ENCODE measurements around the gene CSRP1.
"Not testable (repeated sequence)": the region's sequence is repeated elsewhere in the genome, so short reads cannot be mapped to it uniquely, and the experiment has no call there.

The CSRP1 gene

DNA sequence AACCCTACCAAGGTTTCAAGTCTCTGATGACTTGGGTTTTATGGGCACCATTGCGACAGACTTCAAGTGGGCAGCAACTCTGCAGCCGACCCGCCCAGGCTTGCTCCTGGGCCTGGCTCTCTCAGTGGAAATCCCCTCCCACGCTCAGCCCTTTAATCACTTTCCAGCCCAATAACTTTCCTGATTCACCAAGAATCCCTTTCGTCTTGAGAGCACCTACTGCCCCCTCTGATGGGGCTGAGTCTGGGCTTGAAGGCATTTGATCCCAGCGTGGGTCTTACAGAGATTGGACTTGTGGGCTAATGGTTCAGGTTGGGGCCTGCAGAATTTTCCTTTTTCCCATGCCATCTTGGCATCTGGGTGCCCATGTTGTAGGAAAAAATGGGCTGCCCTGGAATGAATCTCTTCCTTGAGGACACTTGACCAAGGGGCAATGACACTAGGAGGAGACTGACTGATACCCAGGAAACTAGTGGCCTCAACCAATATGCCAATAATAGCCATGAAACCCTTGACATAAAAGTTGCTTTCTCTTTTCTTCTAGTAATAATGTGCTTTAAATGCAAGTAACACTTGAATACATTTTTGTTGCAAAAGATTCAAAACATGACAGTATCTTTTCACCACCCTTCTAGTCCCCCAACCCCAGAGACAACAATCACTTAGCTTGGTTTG is 30.1 kb downstream of the CSRP1 start:
- peaks cover 8% of the 10 kb centered on the region for H3K4me1 Mint-ChIP-seq
- H3K36me3 Mint-ChIP-seq, result no peaks in the 10 kb centered on the region
- H3K27ac Mint-ChIP-seq, result no peak overlapping the region
- H3K4me3 Mint-ChIP-seq, result no peak overlapping the region
- peaks cover 14% of the 10 kb centered on the region for H3K27me3 Mint-ChIP-seq
- DNase-seq (ENCODE audit: low spot score in 2 of 2), result no peak
- no peaks in the 10 kb centered on the region for H3K9me3 Mint-ChIP-seq
- ATAC-seq (ENCODE audit: low read depth), result no peak

GRCh38 chr1:201475915-201476669 is 30.8 kb downstream of the CSRP1 start:
- Mint-ChIP-seq H3K4me3 (no peak overlapping the region), H3K27me3 (peaks cover 21% of the 10 kb centered on the region), H3K36me3 (no peaks in the 10 kb centered on the region), H3K9me3 (no peaks in the 10 kb centered on the region), H3K4me1 (peaks cover 5% of the 10 kb centered on the region), H3K27ac (no peak overlapping the region)
- ATAC-seq (ENCODE audit: low read depth) (no peak), DNase-seq (ENCODE audit: low spot score in 2 of 2) (no peak)

GRCh38 chr1:201475130-201475529 is 31.8 kb downstream of the CSRP1 start:
- peaks cover 25% of the 10 kb centered on the region for H3K27me3 Mint-ChIP-seq
- H3K27ac Mint-ChIP-seq, result no peak overlapping the region
- ATAC-seq (ENCODE audit: low read depth) (no peak), DNase-seq (ENCODE audit: low spot score in 2 of 2) (no peak)
- H3K4me3 Mint-ChIP-seq, result no peak overlapping the region
- H3K9me3 Mint-ChIP-seq, result no peaks in the 10 kb centered on the region
- no peaks in the 10 kb centered on the region for H3K36me3 Mint-ChIP-seq
- peaks cover 1% of the 10 kb centered on the region for H3K4me1 Mint-ChIP-seq

DNA sequence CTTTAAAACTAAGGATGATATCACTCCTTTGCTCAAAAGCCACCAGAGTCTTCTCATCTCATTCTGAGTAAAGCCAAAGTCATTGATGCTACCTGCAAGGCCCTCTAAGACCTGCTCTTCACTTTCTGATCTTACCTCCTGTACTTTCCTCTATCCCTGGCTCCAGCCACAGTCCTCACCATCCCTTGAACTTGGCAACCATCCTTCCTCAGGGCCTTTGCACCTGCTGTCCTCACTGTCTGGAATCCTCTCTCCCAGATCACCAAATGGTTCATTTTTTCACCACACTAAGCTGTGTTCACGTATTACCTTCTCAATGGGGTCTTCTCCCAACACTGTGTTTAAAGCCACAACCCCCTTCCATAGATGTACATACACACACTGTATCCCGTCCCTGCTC is 33.6 kb downstream of the CSRP1 start:
- peaks cover 32% of the 10 kb centered on the region for H3K27me3 Mint-ChIP-seq

GRCh38 chr1:201472321-201472720 is 34.6 kb downstream of the CSRP1 start:
- not testable (repeated sequence) for H3K9me3 Mint-ChIP-seq; H3K4me1 Mint-ChIP-seq; DNase-seq (ENCODE audit: low spot score in 2 of 2); H3K27ac Mint-ChIP-seq; H3K36me3 Mint-ChIP-seq; ATAC-seq (ENCODE audit: low read depth); H3K4me3 Mint-ChIP-seq
- peaks cover 38% of the 10 kb centered on the region for H3K27me3 Mint-ChIP-seq

More for the DNA sequence above, 33.6 kb downstream of the CSRP1 start:
- no peak for DNase-seq (ENCODE audit: low spot score in 2 of 2)
- ATAC-seq (ENCODE audit: low read depth), result no peak
- no peaks in the 10 kb centered on the region for H3K9me3 Mint-ChIP-seq
- H3K27ac Mint-ChIP-seq, result no peak overlapping the region
- H3K4me3 Mint-ChIP-seq, result no peak overlapping the region
- H3K36me3 Mint-ChIP-seq, result no peaks in the 10 kb centered on the region
- no peaks in the 10 kb centered on the region for H3K4me1 Mint-ChIP-seq

GRCh38 chr1:201471772-201472171 is 35.2 kb downstream of the CSRP1 start:
- Mint-ChIP-seq H3K4me3 (no peak overlapping the region), H3K27me3 (peaks cover 36% of the 10 kb centered on the region), H3K9me3 (no peaks in the 10 kb centered on the region), H3K4me1 (no peaks in the 10 kb centered on the region), H3K36me3 (no peaks in the 10 kb centered on the region), H3K27ac (no peak overlapping the region)
- DNase-seq (ENCODE audit: low spot score in 2 of 2) (no peak), ATAC-seq (ENCODE audit: low read depth) (no peak)

GRCh38 chr1:201470581-201470980 is 36.3 kb downstream of the CSRP1 start:
- H3K4me1 Mint-ChIP-seq, result no peaks in the 10 kb centered on the region
- H3K9me3 Mint-ChIP-seq, result no peaks in the 10 kb centered on the region
- no peak overlapping the region for H3K4me3 Mint-ChIP-seq
- ATAC-seq (ENCODE audit: low read depth) (no peak), DNase-seq (ENCODE audit: low spot score in 2 of 2) (no peak)
- H3K36me3 Mint-ChIP-seq, result no peaks in the 10 kb centered on the region
- peaks cover 32% of the 10 kb centered on the region for H3K27me3 Mint-ChIP-seq
- H3K27ac Mint-ChIP-seq, result no peak overlapping the region

GRCh38 chr1:201469645-201470074 is 37.3 kb downstream of the CSRP1 start:
- no peaks in the 10 kb centered on the region for H3K36me3 Mint-ChIP-seq
- no peaks in the 10 kb centered on the region for H3K9me3 Mint-ChIP-seq
- no peak for ATAC-seq (ENCODE audit: low read depth)
- DNase-seq (ENCODE audit: low spot score in 2 of 2), result no peak
- H3K27ac Mint-ChIP-seq, result no peak overlapping the region
- no peaks in the 10 kb centered on the region for H3K4me1 Mint-ChIP-seq
- peak overlapping the region; percentile 61 for H3K4me3 Mint-ChIP-seq
- H3K27me3 Mint-ChIP-seq, result peaks cover 32% of the 10 kb centered on the region

- Mint-ChIP-seq H3K27me3 (peaks cover 36% of the 10 kb centered on the region), H3K27ac (no peak within 1 kb of the TSS), H3K4me1 (no peaks in the 10 kb centered on the region), H3K4me3 (peak within 1 kb of the TSS; percentile 73), H3K36me3 (no peaks in the 10 kb centered on the region), H3K9me3 (no peaks in the 10 kb centered on the region)
- peak; percentile 57 for ATAC-seq (ENCODE audit: low read depth)
- DNase-seq (ENCODE audit: low spot score in 2 of 2), result no peak
Measured at GRCh38 chr1:201468844-201469644, 37.9 kb downstream of the CSRP1 start, which contains the start of gene PHLDA3. PHLDA3 (minus strand) TSS chr1:201469188; CDS start chr1:201468786, 402 bp downstream.

DNA sequence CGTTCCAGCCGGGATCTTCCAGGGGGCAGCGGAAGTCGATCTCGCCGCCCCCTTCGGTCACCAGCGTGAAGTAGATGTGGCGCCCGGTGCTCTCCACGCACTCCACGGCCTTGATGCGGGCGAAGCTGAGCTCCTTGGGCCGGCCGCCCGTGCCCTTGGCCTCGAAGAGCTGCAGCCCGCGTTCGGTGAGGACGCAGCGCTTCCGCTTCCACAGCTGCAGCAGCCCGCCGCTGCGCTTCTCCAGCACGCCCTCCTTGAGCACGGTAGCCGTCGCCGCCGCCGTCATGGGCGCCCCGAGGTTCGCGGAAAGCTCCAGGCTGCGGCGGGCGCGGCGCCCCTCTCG is 38.5 kb downstream of the CSRP1 start:
- H3K4me3 Mint-ChIP-seq, result peak overlapping the region; percentile 47
- peak; percentile 41 for ATAC-seq (ENCODE audit: low read depth)
- H3K27me3 Mint-ChIP-seq, result peaks cover 35% of the 10 kb centered on the region
- no peak overlapping the region for H3K27ac Mint-ChIP-seq
- no peak for DNase-seq (ENCODE audit: low spot score in 2 of 2)
- H3K9me3 Mint-ChIP-seq, result no peaks in the 10 kb centered on the region
- H3K4me1 Mint-ChIP-seq, result peaks cover under 1% of the 10 kb centered on the region
- H3K36me3 Mint-ChIP-seq, result no peaks in the 10 kb centered on the region

- no peaks in the 10 kb centered on the region for H3K36me3 Mint-ChIP-seq
- peaks cover 4% of the 10 kb centered on the region for H3K4me1 Mint-ChIP-seq
- no peak for DNase-seq (ENCODE audit: low spot score in 2 of 2)
- H3K4me3 Mint-ChIP-seq, result no peak overlapping the region
- H3K27ac Mint-ChIP-seq, result no peak overlapping the region
- H3K9me3 Mint-ChIP-seq, result no peaks in the 10 kb centered on the region
- no peak for ATAC-seq (ENCODE audit: low read depth)
- H3K27me3 Mint-ChIP-seq, result peaks cover 33% of the 10 kb centered on the region
Measured at GRCh38 chr1:201466492-201466891, 40.4 kb downstream of the CSRP1 start.

- no peaks in the 10 kb centered on the region for H3K9me3 Mint-ChIP-seq
- H3K27ac Mint-ChIP-seq, result no peak overlapping the region
- H3K4me3 Mint-ChIP-seq, result no peak overlapping the region
- H3K36me3 Mint-ChIP-seq, result no peaks in the 10 kb centered on the region
- peaks cover 4% of the 10 kb centered on the region for H3K4me1 Mint-ChIP-seq
- peaks cover 32% of the 10 kb centered on the region for H3K27me3 Mint-ChIP-seq
- ATAC-seq (ENCODE audit: low read depth) (no peak), DNase-seq (ENCODE audit: low spot score in 2 of 2) (no peak)
Measured at GRCh38 chr1:201465698-201466290, 41.1 kb downstream of the CSRP1 start.

- peaks cover 4% of the 10 kb centered on the region for H3K4me1 Mint-ChIP-seq
- no peak for ATAC-seq (ENCODE audit: low read depth)
- H3K4me3 Mint-ChIP-seq, result no peak overlapping the region
- DNase-seq (ENCODE audit: low spot score in 2 of 2), result no peak
- no peaks in the 10 kb centered on the region for H3K36me3 Mint-ChIP-seq
- H3K9me3 Mint-ChIP-seq, result no peaks in the 10 kb centered on the region
- no peak overlapping the region for H3K27ac Mint-ChIP-seq
- H3K27me3 Mint-ChIP-seq, result peaks cover 25% of the 10 kb centered on the region
Measured at GRCh38 chr1:201463071-201463552, 43.8 kb downstream of the CSRP1 start.

Data from memory B cell (primary cell).